BJ (cell line): ENCODE results near the gene TOPAZ1. TPM values are rescaled to one million over a fixed set of nuclear protein-coding genes. Genes with fewer than 3 reads are reported as not detected.
A peak's percentile ranks its signal among the peaks of the same experiment; 100 is the strongest.

Experiments
- CTCF ChIA-PET: fragments of 350-600 bp; formaldehyde crosslinking; extraction: SDS; loops from one replicate; lab custom pipeline; 2021; ENCODE audit warnings: antibody characterized with exemption, inconsistent platforms; lab: Yijun Ruan, JAX
- POLR2A ChIA-PET: fragments of 300-600 bp; sonication (Branson Sonifier 250); formaldehyde crosslinking; extraction: SDS; loops from one replicate; lab custom pipeline; 2021; ENCODE audit warnings: antibody characterized with exemption; lab: Charles Lee
- DNase-seq: peaks from one replicate; pipeline ENCODE4 v3.0.0-alpha.2; 2011; ENCODE audit warnings: low read depth
- H3K27me3 ChIP-seq: 2 replicates; pipeline ENCODE4 v1.6.0; 2011; ENCODE audit warnings: low read length; ENCODE audit not compliant: control insufficient read depth, insufficient read depth
- H3K36me3 ChIP-seq: 2 replicates; pipeline ENCODE4 v1.5.1; 2011; ENCODE audit warnings: low read length; ENCODE audit not compliant: control insufficient read depth, insufficient read depth
- H3K4me3 ChIP-seq: 2 replicates; pipeline ENCODE4 v1.5.1; 2011; ENCODE audit warnings: low read depth, mild to moderate bottlenecking, control low read depth, low read length
- CTCF ChIP-seq: IDR thresholded peaks from 2 replicates; pipeline ENCODE4 v1.5.1; 2011; ENCODE audit warnings: low read depth, mild to moderate bottlenecking, control low read depth, inconsistent platforms, low read length, moderate library complexity; ENCODE audit not compliant: insufficient read depth
- polyA minus RNA-seq: library from RNA; depleted of rRNA, polyadenylated mRNA; stranded (reverse); fragments of >200 nt; gene quantifications from 2 replicates; pipeline ENCODE4 v1.2.3, GENCODE V29; 2011; rRNA and poly(A)+ RNA removed
- polyA plus RNA-seq: library from polyadenylated mRNA; depleted of rRNA; stranded (reverse); fragments of >200 nt; gene quantifications from 2 replicates; pipeline ENCODE4 v1.2.3, GENCODE V29; 2011; rRNA removed

TOPAZ1 gene
- not detected in 2 replicates for polyA plus RNA-seq
- polyA minus RNA-seq, result not detected in 2 replicates

- CTCF ChIA-PET, result no interaction called here
- H3K27me3 ChIP-seq, result peaks cover 1% of the 10 kb centered on the region; the same call in 1 of the 2 replicates
- POLR2A ChIA-PET, result no interaction called here
- DNase-seq, result no peak
- H3K4me3 ChIP-seq, result no peak within 1 kb of the TSS
- H3K36me3 ChIP-seq, result no peaks in the 10 kb centered on the region
- no peak for TF ChIP-seq CTCF
Measured at GRCh38 chr3:44241706-44242105, at the start of gene TOPAZ1. TOPAZ1 (plus strand) TSS chr3:44241886; CDS start chr3:44242054, 168 bp downstream.

- ChIA-PET CTCF (interaction anchor here (0.6 to 3.6 kb wide), 22 partner anchors 9 to 1237 kb away, joined by 3 to 29 read pairs (median 4); no protein-coding TSS in a partner anchor), POLR2A (interaction anchor here (0.7 kb wide), 1 partner anchor 693 kb away, joined by 4 read pairs; no protein-coding TSS in a partner anchor)
- no peaks in the 10 kb centered on the region for H3K36me3 ChIP-seq
- peak; percentile 85 for TF ChIP-seq CTCF
- DNase-seq, result peak; percentile 1
- peaks cover 4% of the 10 kb centered on the region; the same call in 1 of the 2 replicates for H3K27me3 ChIP-seq
- no peak overlapping the region for H3K4me3 ChIP-seq
Measured at GRCh38 chr3:44198284-44199269, 43.1 kb upstream of the TOPAZ1 start.

GRCh38 chr3:44206261-44206660, 35.4 kb upstream of the TOPAZ1 start:
- no peak for TF ChIP-seq CTCF
- Histone ChIP-seq H3K27me3 (peaks cover 11% of the 10 kb centered on the region), H3K36me3 (no peaks in the 10 kb centered on the region), H3K4me3 (no peak overlapping the region)
- POLR2A ChIA-PET, result interaction anchor here (0.5 kb wide), 1 partner anchor 273 kb away, joined by 3 read pairs; no protein-coding TSS in a partner anchor
- CTCF ChIA-PET, result interaction anchor here (0.6 to 1.2 kb wide), 3 partner anchors 129 to 703 kb away, joined by 3 to 4 read pairs (median 3); no protein-coding TSS in a partner anchor
- no peak for DNase-seq

- ChIA-PET POLR2A (interaction anchor here (0.5 kb wide), 1 partner anchor 274 kb away, joined by 3 read pairs; no protein-coding TSS in a partner anchor), CTCF (interaction anchor here (0.6 to 1.1 kb wide), 3 partner anchors 8 to 320 kb away, joined by 3 to 5 read pairs (median 4); no protein-coding TSS in a partner anchor)
- TF ChIP-seq CTCF, result no peak
- Histone ChIP-seq H3K4me3 (no peak overlapping the region), H3K27me3 (peaks cover 9% of the 10 kb centered on the region), H3K36me3 (no peaks in the 10 kb centered on the region)
- DNase-seq, result no peak
Measured at GRCh38 chr3:44206862-44207652, 34.6 kb upstream of the TOPAZ1 start.
